HG02981 (cell line): ENCODE measurements around the gene TVP23C.
"Not testable (repeated sequence)": the region's sequence is repeated elsewhere in the genome, so short reads cannot be mapped to it uniquely, and the experiment has no call there.

Source experiments
- ATAC-seq: cut with Tn5 transposase; IDR thresholded peaks from one replicate; pipeline ENCODE4 v1.9.1; 2021; ENCODE audit warnings: mild to moderate bottlenecking, moderate library complexity; ENCODE audit not compliant: unreplicated experiment

TVP23C gene

DNA sequence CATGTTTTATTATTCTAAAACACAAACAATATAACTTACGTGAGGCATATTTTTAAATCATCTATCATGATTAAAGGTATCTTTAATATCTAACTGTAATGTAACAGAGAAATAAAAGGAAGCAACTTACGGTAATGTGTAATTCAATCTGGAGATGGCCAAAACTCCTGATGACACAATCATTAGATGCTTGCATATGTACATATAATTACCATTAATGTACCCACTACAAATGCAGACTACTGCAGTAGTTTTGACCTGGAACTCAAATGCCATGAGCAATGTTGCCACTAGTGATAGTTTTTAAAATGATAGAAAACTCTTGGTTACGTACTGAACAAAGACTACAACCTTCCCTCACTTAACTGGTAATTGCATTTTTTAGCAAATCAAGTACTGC is 30.2 kb downstream of the TVP23C start:
- ATAC-seq, result not testable (repeated sequence)

DNA sequence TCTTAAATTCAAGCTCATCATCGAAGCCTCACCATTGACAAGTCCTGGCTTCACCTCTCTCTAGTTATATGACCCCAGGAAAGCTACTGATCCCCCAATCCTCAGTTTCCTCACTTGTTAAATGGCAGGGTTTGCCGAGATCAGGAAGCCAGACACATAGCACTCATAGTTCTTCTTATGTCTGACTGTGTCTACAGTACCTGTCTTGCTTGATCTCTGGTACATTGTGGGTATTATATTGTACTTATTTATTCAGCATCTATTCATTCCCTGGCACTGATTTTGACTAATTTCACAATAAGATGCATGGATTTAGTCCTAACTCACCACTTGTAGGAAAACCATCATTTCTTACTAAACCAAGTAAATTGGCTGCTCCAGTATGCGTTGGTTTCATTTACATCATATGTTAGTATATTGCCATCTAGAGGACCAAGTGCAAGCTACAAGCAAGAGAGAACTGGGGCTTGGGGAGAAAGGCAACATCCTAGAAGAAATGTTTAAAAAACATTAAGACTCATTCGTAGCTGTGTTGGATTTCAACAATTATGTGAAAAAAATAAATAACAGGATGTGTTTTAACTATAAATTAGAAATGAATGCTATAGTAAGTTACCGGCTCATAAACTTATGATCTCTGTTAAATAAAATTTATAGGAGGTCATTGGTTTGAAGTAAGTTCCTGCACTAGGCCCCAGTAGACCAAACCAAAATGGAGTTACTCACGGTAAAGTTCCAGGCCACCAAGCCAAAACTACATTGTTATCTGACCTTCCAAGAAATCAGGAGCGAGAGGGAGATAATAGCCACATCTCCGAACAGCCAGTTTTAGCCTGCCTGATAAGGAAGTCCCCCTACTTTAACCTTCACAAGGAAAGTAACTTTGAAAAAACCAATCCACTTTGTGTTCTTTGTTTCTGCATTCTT is 36.7 kb downstream of the TVP23C start:
- ATAC-seq, result not testable (repeated sequence)

GRCh38 chr17:15524990-15525985 is 38.0 kb downstream of the TVP23C start:
- ATAC-seq, result not testable (repeated sequence)

DNA sequence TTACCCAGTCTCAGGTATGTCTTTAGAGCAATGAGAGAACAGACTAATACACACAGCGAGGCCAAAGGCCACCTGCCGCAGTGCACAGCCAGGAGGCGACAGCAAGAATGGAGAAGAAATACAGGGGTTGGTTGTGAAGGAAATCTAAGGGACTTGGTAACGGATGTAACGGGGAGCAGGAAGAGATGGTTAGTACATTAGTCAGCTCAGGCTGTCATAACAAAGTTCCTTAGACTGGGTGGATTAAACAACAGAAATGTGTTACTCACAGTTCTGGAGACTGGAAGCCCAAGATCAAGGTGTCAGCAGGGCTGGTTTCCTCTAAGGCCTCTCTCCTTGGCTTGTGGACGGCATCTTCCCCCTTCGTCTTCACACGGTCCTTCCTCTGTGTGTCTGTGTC is 47.1 kb downstream of the TVP23C start:
- ATAC-seq, result no peak

DNA sequence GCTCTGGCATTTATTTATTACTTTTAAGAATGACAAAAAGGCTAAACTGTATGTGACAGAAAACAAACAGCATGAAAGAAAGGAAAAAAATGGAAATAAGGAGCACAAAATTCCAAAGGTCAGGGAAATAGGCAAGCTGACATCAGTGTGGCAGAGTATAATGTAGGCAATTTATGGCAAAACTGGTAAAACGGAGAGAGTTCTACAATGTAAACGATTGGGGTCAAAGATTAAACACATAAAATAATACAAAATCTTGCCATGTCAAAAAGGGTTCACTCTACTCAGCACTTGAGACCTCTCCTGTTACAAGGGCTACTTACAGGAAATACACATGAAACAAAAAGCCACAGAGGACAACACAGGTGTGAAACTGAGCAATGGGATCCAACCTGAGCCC is 48.8 kb downstream of the TVP23C start:
- no peak for ATAC-seq

- no peak for ATAC-seq
These were observed 49.3 kb downstream of the TVP23C start for GRCh38 chr17:15513856-15514459.

- ATAC-seq, result no peak
These were observed 50.1 kb downstream of the TVP23C start for GRCh38 chr17:15513058-15513791.

- no peak for ATAC-seq
These were observed 51.1 kb downstream of the TVP23C start for GRCh38 chr17:15512071-15512709.

- ATAC-seq, result no peak
These were observed 52.1 kb downstream of the TVP23C start for GRCh38 chr17:15511142-15511541.

- ATAC-seq, result no peak
These were observed 52.9 kb downstream of the TVP23C start for GRCh38 chr17:15510361-15510760.

- ATAC-seq, result no peak
These were observed 54.2 kb downstream of the TVP23C start for GRCh38 chr17:15509095-15509494.

- no peak for ATAC-seq
These were observed 54.8 kb downstream of the TVP23C start for GRCh38 chr17:15508466-15508865.

- no peak for ATAC-seq
These were observed 55.4 kb downstream of the TVP23C start for GRCh38 chr17:15507896-15508295.

DNA sequence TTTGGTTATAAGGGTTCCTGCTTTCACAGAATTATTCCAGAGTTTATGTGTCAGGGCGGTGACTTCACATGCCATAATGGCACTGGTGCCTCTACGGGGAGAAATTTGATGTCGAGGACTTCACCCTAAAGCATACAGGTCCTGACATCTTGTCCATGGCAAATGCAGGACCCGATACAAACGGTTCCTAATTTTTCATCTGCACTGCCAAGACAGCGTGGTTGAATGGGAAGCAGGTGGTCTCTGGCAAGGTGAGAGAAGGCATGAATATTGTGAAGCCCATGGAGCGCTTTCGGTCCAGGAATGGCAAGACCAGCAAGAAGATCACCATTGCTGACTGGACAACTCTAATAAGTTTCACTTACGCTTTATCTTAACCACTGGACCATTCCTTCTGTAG is 56.3 kb downstream of the TVP23C start:
- ATAC-seq, result no peak

- ATAC-seq, result not testable (repeated sequence)
These were observed 57.6 kb downstream of the TVP23C start for GRCh38 chr17:15505708-15506107.

GRCh38 chr17:15503731-15504130 is 59.6 kb downstream of the TVP23C start:
- no peak for ATAC-seq

- ATAC-seq, result peak; percentile 90
These were observed 60.7 kb downstream of the TVP23C start for GRCh38 chr17:15502369-15503112.

DNA sequence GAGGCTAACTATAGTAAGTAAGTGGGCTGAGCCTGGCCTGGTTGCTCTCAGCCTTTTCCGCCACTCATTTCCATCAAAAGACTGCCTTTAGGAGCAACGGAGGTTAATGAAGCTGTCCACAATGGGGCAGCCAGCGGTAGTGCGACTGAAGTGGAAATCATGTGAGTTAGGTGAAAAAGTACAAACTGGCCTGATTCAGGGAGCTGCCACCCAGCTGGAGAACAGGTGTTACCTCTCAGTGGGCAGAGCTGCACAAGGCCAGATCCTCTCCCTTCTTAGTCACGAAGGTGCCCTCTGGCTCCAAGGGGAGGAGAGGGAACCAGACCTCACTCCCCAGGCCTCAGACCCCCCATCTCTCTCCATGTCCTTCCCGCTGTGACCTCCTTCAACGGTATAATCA is 61.5 kb downstream of the TVP23C start:
- ATAC-seq, result no peak

DNA sequence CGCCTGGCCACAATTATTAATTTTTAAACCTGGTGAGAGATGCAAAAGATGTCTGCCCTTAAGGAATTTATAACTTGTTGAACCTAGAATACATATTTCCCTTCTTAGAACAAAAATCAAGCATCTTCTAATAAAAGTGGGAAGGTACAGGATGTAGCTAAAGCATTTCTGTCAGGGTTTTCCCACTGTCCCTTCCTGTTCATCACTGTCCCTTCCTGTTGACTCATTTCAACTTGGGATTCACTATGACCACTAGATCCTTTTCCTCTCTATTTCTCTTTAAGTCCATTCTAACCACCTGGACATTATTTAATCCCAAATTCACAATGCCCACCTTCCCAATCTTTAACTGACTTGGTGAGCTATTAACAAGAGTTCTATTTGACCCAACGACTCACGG is 62.0 kb downstream of the TVP23C start:
- ATAC-seq, result no peak
